ENCODE results near the gene DNAJC13.

- TF ChIP-seq TCF12 (IDR thresholded peaks at IDR 0.05; ENCODE audit: low read depth) (no peak), EP300 (IDR thresholded peaks at IDR 0.05; ENCODE audit: borderline replicate concordance) (no peak), RAD21 (IDR thresholded peaks at IDR 0.05; ENCODE audit: low read depth) (no peak), CEBPB (IDR thresholded peaks at IDR 0.05) (no peak), EGR1 (IDR thresholded peaks at IDR 0.05) (no peak), CREB1 (IDR thresholded peaks at IDR 0.05; ENCODE audit: low read depth) (no peak)
- TF ChIP-seq, protein P1, sequence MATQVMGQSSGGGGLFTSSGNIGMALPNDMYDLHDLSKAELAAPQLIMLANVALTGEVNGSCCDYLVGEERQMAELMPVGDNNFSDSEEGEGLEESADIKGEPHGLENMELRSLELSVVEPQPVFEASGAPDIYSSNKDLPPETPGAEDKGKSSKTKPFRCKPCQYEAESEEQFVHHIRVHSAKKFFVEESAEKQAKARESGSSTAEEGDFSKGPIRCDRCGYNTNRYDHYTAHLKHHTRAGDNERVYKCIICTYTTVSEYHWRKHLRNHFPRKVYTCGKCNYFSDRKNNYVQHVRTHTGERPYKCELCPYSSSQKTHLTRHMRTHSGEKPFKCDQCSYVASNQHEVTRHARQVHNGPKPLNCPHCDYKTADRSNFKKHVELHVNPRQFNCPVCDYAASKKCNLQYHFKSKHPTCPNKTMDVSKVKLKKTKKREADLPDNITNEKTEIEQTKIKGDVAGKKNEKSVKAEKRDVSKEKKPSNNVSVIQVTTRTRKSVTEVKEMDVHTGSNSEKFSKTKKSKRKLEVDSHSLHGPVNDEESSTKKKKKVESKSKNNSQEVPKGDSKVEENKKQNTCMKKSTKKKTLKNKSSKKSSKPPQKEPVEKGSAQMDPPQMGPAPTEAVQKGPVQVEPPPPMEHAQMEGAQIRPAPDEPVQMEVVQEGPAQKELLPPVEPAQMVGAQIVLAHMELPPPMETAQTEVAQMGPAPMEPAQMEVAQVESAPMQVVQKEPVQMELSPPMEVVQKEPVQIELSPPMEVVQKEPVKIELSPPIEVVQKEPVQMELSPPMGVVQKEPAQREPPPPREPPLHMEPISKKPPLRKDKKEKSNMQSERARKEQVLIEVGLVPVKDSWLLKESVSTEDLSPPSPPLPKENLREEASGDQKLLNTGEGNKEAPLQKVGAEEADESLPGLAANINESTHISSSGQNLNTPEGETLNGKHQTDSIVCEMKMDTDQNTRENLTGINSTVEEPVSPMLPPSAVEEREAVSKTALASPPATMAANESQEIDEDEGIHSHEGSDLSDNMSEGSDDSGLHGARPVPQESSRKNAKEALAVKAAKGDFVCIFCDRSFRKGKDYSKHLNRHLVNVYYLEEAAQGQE (IDR thresholded peaks at IDR 0.05; ENCODE audit: low read depth), result no peak
These were observed 104.6 kb downstream of the DNAJC13 start for GRCh38 chr3:132521901-132522300.
